H54 (cell line): ENCODE data around the gene APOBR.
"Not testable (repeated sequence)": the region's sequence is repeated elsewhere in the genome, so short reads cannot be mapped to it uniquely, and the experiment has no call there.

Experiments used
- DNase-seq: peaks from one replicate; pipeline ENCODE4 v3.0.0; 2011; ENCODE audit warnings: low spot score, mixed read lengths; ENCODE audit not compliant: insufficient read length
- FAIRE-seq: peaks from 3 replicates; lab custom pipeline; 2011; peaks lifted over from hg19 to GRCh38; lab: Jason Lieb, UNC
- POLR2A ChIP-seq: IDR thresholded peaks from 2 replicates; pipeline ENCODE4 v1.6.1; 2011; ENCODE audit warnings: low read depth, mild to moderate bottlenecking, low read length

APOBR gene

GRCh38 chr16:28528463-28528867 is 34.0 kb downstream of the APOBR start:
- no peak for DNase-seq
- no peak for FAIRE-seq
- no peak for TF ChIP-seq POLR2A

- DNase-seq (no peak), FAIRE-seq (no peak)
- TF ChIP-seq POLR2A: no peak
Observed at GRCh38 chr16:28529124-28529523, 34.7 kb downstream of the APOBR start.

GRCh38 chr16:28531777-28532744 is 37.6 kb downstream of the APOBR start:
- FAIRE-seq (no peak), DNase-seq (no peak)
- TF ChIP-seq POLR2A: no peak

GRCh38 chr16:28532940-28533647 is 38.7 kb downstream of the APOBR start:
- no peak for DNase-seq
- TF ChIP-seq POLR2A: no peak
- FAIRE-seq: no peak

DNA sequence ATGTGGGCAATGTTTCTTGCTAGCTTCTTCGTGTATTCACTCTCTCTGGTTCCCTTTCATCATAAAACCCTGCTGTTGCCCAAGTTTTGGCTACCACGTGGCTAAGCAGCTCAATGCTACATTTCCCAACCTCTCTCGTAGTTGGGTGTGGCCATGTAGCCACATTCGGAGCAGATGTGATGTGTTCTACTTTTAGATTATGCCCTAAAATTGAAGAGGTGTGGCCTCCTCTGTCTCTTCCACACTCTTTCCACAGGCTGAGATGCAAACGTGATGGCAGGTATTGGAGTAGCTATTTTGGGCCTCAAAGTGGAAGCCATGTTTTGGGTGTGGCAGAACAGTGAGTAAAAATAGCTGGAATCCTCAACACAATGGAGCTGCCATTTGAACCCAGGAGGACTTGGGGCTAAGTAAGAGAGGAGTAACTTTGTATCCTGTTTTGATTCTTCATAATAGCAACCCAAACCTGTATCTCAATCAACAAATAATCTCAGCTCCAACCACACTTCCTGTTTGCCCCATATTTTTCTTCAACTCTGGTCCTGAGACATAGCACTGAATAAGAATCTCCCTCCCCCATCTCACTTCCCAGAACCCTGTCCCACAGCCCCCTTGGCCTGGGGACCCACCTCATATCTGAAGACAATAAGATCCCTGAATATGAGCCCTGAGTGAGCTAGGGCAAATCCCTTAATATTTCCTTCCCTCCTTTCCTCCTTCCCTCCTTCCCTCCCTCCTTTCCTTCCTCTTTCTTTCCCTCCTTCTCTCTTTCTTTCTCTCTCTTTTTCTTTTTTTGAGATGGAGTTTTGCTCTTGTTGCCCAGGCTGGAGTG is 40.3 kb downstream of the APOBR start:
- no peak for TF ChIP-seq POLR2A
- no peak for FAIRE-seq
- no peak for DNase-seq

GRCh38 chr16:28537076-28537475 is 42.6 kb downstream of the APOBR start:
- no peak for TF ChIP-seq POLR2A
- FAIRE-seq (no peak), DNase-seq (no peak)

DNA sequence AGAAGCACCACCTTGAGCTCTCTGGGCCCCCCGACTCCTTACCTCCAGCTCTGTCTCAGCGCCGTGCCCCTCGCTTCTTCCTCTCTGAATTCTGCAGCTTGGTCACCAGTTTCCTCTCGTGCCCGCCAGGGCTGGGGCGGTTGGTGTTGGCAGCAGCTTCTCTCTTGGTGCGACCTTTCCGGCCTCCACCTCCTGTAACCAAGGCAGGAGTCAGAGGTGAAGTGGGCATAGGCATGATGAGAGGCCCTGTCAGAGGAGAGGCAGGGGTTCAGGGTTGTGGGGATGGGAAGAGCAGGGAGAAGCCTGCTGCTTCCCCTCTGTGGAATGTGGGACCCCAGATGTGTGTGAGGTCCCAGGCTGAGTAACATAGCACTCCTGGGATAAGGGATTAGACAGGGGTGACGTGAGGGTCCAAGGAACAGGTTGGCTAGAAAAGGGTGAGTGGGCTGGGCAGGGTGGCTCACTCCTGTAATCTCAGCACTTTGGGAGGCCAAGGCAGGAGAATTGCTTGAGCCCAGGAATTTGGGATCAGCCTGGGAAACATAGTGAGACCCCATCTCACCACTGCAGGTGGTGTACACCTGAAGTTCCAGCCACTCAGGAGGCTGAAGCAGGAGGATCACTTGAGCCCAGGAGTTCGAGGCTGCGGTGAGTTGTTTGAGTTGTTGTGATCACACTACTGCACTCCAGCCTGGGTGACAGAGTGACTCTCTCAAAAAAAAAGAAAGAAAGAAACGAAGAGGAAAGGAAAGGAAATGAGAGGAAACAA is 43.7 kb downstream of the APOBR start:
- DNase-seq (no peak), FAIRE-seq (no peak)
- TF ChIP-seq POLR2A: no peak

DNA sequence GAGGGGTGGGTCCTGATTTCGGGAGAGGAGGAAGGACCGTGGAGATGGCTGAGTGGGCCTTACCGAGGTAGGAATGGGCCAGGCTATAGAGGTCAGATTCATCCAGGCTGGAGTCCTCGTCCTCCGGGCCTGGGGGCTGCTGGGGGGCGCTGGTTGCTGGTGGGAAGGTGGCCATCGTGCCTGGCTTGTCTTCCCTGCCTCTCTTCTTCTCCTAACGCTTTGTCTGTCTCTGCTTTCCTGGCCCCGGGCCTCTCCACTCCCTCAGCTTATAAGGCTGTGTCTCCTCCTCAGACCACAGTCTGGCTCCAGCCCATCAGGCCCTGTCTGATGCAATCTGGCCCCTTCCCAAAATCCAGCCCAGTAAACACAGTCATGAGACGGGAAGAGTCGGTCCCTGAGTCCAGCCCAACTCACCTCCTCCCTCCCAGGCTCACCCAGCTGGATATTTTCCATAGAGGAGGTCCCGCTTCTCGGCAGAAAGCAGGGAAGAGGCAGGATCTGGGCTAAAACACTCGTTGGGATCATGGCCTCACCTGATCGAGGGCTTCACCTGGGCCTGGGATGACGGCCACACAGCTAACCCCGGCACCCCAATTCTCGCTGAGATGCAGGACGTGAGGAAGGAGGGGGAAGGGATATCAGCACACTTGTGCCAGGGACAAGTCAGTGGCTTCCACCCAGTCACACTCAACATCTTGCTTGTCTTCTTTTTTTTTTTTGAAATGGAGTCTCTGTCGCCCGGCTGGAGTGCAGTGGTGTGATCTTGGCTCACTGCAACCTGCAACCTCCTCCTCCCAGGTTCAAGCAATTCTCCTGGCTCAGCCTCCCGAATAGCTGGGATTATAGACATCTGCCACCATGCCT is 44.5 kb downstream of the APOBR start, which contains the start of gene NUPR1:
Gene NUPR1 (minus strand): TSS at position 242 of the 864 bp plus-strand sequence. CDS start 67 bp downstream, at position 175.
- DNase-seq (peak; percentile 86), FAIRE-seq (peak; percentile 76)
- no peak for TF ChIP-seq POLR2A

DNA sequence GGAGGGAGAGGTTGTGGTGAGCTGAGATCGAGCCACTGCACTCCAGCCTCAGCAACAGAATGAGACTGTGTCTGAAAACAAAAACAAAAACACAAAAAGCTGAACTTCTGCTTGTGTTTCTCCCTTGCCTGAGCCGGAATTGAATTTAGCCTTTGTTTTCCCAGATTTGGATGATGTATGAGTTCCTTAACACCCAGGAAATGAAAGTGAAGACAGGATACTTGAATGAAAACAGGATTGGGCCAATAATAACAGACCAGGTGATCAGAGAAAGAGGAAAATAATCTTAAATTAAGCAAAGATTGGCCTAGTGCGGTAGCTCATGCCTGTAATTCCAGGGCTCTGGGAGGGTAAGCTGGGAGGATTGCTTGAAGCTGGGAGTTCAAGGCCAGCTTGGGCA is 45.9 kb downstream of the APOBR start:
- FAIRE-seq (no peak), DNase-seq (no peak)
- TF ChIP-seq POLR2A: no peak

GRCh38 chr16:28542646-28543045 is 48.2 kb downstream of the APOBR start:
- FAIRE-seq (no peak), DNase-seq (no peak)
- TF ChIP-seq POLR2A: no peak

DNA sequence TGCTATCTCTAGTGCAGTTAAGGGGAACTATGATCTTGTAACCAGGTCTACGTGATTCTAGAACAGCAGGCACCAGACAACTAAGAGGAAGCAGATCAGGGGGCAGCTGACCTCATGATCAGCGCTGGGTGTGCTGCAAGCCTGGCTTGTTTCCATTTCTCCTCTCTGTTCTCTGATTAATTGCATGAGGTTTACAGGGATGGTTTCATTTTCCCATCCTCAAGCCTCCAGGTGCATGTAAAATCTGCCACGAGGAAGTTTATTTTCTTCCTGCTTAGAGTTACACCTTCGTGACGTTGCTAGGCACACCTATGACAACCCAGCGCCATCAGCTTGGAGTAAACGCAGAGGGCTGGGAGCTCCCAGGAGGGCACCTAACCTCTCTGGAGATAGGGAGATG is 48.6 kb downstream of the APOBR start:
- DNase-seq (no peak), FAIRE-seq (no peak)

GRCh38 chr16:28544998-28545397 is 50.6 kb downstream of the APOBR start:
- no peak for DNase-seq
- no peak for FAIRE-seq
- TF ChIP-seq POLR2A: no peak

More for the DNA sequence above, 48.6 kb downstream of the APOBR start:
- TF ChIP-seq POLR2A: no peak

DNA sequence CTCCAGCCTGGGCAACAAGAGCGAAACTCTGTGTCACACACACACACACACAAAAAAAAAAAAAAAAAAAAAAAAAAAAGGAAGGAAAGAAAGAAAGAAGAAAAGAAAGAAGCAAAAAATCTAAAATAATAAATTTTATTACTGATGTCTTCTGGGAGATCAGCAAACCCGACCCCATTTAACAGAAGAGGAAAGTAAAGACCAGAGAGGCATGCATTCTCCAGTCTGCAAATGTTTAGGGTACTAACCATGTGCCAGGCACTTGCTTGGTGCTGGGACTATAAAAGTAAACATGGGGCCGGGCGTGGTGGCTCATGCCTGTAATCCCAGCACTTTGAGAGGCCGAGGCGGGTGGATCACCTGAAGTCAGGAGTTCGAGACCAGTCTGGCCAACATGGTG is 51.5 kb downstream of the APOBR start:
- not testable (repeated sequence) for DNase-seq, FAIRE-seq
